Stimulated activated CD8-positive, alpha-beta memory T cell treated with anti-CD3 and anti-CD28 coated beads, Interleukin-7, amount 100 ng/mL, for 48 hours (primary cell): Measurements from ENCODE around the gene PEMT.

Experiments used
- DNase-seq, 2 donors: peaks; one replicate each; pipeline ENCODE4 v3.0.0-alpha.2; 2020; ENCODE audit warnings: low read depth in 1 of 2; ENCODE audit errors: extremely low read depth in 1 of 2

Gene PEMT

GRCh38 chr17:17538417-17539391, 52.8 kb downstream of the PEMT start:
- no peak for DNase-seq

GRCh38 chr17:17537311-17538099, 54.0 kb downstream of the PEMT start:
- no peak for DNase-seq

- DNase-seq, result no peak
These were observed 54.8 kb downstream of the PEMT start for GRCh38 chr17:17536702-17537101.

GRCh38 chr17:17535957-17536356, 55.6 kb downstream of the PEMT start:
- DNase-seq, result no peak

- DNase-seq, result no peak
These were observed 57.5 kb downstream of the PEMT start for GRCh38 chr17:17533901-17534441.

- no peak for DNase-seq
These were observed 58.5 kb downstream of the PEMT start for GRCh38 chr17:17532991-17533390.

GRCh38 chr17:17531156-17531555, 60.4 kb downstream of the PEMT start:
- no peak for DNase-seq

GRCh38 chr17:17528696-17529652, 62.5 kb downstream of the PEMT start:
- DNase-seq, result no peak

GRCh38 chr17:17527956-17528500, 63.5 kb downstream of the PEMT start:
- DNase-seq, result no peak

GRCh38 chr17:17527534-17527933, 64.0 kb downstream of the PEMT start:
- DNase-seq, result no peak

- DNase-seq, result no peak
These were observed 65.1 kb downstream of the PEMT start for GRCh38 chr17:17526369-17526768.

- no peak for DNase-seq
These were observed 65.6 kb downstream of the PEMT start for GRCh38 chr17:17525956-17526355.

GRCh38 chr17:17525311-17525710, 66.2 kb downstream of the PEMT start:
- no peak for DNase-seq

GRCh38 chr17:17523731-17524490, 67.6 kb downstream of the PEMT start:
- no peak for DNase-seq

GRCh38 chr17:17523001-17523730, 68.3 kb downstream of the PEMT start:
- no peak for DNase-seq

- DNase-seq, result no peak
These were observed 70.8 kb downstream of the PEMT start for GRCh38 chr17:17520599-17521232.

GRCh38 chr17:17519886-17520285, 71.6 kb downstream of the PEMT start:
- no peak for DNase-seq

GRCh38 chr17:17518951-17519350, 72.6 kb downstream of the PEMT start:
- DNase-seq, result no peak
